HUES6 (cell line): ENCODE results near the gene PRAMEF7.
"Not testable (repeated sequence)": the region's sequence is repeated elsewhere in the genome, so short reads cannot be mapped to it uniquely, and the experiment has no call there.

ENCODE experiments used
- H3K27ac ChIP-seq: 2 replicates; pipeline ENCODE4 v1.7.0; 2013; ENCODE audit warnings: low read depth, mild to moderate bottlenecking, low read length, inconsistent platforms
- H3K27me3 ChIP-seq: 2 replicates; pipeline ENCODE4 v1.6.1; 2013; ENCODE audit warnings: low read length; ENCODE audit not compliant: control insufficient read depth, insufficient read depth
- H3K36me3 ChIP-seq: 2 replicates; pipeline ENCODE4 v1.6.1; 2013; ENCODE audit warnings: low read length; ENCODE audit not compliant: control insufficient read depth, insufficient read depth
- H3K4me1 ChIP-seq: 2 replicates; pipeline ENCODE4 v1.6.1; 2013; ENCODE audit warnings: low read length; ENCODE audit not compliant: control insufficient read depth, insufficient read depth
- H3K4me3 ChIP-seq: 2 replicates; pipeline ENCODE4 v1.5.1; 2013; ENCODE audit warnings: low read depth, low read length
- H3K9ac ChIP-seq: one replicate; pipeline ENCODE4 v1.6.1; 2013; ENCODE audit warnings: mild to moderate bottlenecking, low read length
- H3K9me3 ChIP-seq: 2 replicates; pipeline ENCODE4 v1.6.1; 2013; ENCODE audit warnings: low read depth, low read length; ENCODE audit not compliant: control insufficient read depth, insufficient read depth

Gene PRAMEF7

DNA sequence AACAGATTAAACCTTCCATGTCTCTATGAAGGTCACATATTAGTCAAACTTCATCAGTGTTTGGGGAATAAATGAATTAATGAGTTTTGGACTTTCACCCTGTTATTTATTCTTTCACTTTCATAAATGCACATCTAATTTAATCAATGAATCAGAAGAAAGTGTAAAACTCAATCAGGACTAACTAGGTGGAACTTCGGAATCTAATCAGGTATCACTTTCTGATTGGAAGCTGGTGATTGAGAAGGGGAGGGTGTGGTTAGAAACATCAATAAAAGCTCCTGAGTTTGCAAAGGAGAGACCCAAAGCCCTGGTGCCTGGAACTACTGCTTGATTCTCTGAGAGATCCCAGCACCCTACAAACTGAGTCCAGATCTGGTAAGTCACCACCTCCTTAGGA, at the start of gene PRAMEF7:
PRAMEF7 (plus strand) TSS at position 301 of the 400 bp plus-strand sequence. CDS start 1,083 bp downstream, outside the sequence.
- not testable (repeated sequence) for H3K27me3 ChIP-seq, H3K4me3 ChIP-seq

DNA sequence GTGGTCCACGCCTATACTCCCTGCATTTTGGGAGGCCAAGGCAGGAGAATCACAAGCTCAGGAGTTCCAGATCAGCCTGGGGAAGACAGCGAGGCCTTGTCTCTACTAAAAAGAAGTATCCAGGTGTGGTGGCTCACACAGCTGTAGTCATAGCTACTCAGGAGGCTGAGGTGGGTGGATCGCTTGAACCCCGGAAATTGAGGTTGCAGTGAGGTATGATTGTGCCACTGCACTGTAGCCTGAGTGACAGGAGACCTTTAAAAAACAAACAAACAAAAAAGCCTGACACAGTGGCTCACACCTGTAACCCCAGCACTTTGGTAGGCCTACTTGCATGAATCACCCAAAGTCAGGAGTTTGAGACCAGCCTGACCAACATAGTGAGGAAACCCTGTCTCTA, 38.0 kb upstream of the PRAMEF7 start:
- not testable (repeated sequence) for H3K4me1 ChIP-seq, H3K36me3 ChIP-seq, H3K27ac ChIP-seq, H3K9me3 ChIP-seq, H3K4me3 ChIP-seq, H3K9ac ChIP-seq, H3K27me3 ChIP-seq

More for the DNA sequence above, at the start of gene PRAMEF7:
- not testable (repeated sequence) for H3K9ac ChIP-seq, H3K9me3 ChIP-seq, H3K4me1 ChIP-seq, H3K27ac ChIP-seq, H3K36me3 ChIP-seq

DNA sequence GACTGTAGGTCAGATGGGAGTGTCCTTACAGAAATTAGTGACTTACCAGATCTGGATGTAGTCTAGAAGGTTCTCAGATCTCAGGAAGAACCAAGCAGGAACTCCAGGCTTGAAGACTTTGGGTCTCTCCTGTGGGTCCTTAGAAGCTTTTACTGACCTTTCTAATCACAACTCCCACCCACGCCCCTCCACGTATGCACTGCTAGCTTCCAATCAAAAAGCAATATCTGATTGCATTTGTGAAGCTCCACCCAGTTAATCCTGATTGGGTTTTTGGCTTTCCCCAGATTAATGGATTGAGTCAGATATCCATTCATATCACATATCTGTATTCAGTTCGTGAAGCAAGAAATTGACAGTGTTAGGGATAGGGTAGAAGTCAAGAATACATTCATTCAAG, 30.3 kb upstream of the PRAMEF7 start, which contains the start of gene PRAMEF4:
PRAMEF4 (minus strand) TSS at position 101 of the 400 bp plus-strand sequence. CDS start 2,807 bp downstream, outside the sequence.
- H3K27ac ChIP-seq, H3K9ac ChIP-seq, H3K27me3 ChIP-seq, H3K36me3 ChIP-seq, H3K4me1 ChIP-seq, H3K4me3 ChIP-seq, H3K9me3 ChIP-seq: not testable (repeated sequence)

DNA sequence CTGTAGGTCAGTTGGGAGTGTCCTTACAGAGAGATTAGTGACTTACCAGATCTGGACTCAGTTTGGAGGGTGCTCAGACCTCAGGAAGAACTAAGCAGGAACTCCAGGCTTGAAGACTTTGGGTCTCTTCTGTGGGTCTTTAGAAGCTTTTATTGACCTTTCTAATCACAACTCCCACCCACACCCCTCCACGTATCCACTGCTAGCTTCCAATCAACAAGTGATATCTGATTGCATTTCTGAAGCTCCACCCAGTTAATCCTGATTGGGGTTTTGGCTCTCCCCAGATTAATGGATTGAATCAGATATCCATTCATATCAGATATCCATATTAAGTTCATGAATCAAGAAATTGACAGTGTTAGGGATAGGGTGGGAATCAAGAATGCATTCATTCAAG, 18.2 kb upstream of the PRAMEF7 start, which contains the start of gene PRAMEF10:
PRAMEF10 (minus strand) TSS at position 101 of the 400 bp plus-strand sequence. CDS start 2,423 bp downstream, outside the sequence.
- H3K36me3 ChIP-seq, H3K4me3 ChIP-seq, H3K9me3 ChIP-seq, H3K4me1 ChIP-seq, H3K27me3 ChIP-seq, H3K27ac ChIP-seq, H3K9ac ChIP-seq: not testable (repeated sequence)

DNA sequence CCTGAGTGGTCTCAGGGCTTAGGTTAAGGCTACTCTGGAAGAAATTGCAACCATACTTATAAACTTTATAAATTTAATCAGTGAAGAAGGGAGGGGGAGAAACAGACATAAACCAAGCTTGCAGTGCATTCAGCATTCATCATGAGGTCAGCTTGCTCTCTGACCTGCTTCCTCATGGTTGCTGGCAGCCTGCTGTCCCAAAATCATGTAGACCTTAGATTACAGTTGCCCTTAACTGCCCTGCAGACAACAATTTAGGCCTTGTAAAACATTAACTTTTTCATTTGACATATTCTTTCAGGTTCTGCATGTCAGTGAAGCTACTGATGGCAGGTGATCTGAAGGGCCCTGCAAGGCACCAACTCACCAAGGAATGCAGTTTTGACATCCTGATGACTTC, 17.2 kb upstream of the PRAMEF7 start:
- not testable (repeated sequence) for H3K27ac ChIP-seq, H3K9ac ChIP-seq, H3K4me3 ChIP-seq, H3K36me3 ChIP-seq, H3K9me3 ChIP-seq, H3K27me3 ChIP-seq, H3K4me1 ChIP-seq

DNA sequence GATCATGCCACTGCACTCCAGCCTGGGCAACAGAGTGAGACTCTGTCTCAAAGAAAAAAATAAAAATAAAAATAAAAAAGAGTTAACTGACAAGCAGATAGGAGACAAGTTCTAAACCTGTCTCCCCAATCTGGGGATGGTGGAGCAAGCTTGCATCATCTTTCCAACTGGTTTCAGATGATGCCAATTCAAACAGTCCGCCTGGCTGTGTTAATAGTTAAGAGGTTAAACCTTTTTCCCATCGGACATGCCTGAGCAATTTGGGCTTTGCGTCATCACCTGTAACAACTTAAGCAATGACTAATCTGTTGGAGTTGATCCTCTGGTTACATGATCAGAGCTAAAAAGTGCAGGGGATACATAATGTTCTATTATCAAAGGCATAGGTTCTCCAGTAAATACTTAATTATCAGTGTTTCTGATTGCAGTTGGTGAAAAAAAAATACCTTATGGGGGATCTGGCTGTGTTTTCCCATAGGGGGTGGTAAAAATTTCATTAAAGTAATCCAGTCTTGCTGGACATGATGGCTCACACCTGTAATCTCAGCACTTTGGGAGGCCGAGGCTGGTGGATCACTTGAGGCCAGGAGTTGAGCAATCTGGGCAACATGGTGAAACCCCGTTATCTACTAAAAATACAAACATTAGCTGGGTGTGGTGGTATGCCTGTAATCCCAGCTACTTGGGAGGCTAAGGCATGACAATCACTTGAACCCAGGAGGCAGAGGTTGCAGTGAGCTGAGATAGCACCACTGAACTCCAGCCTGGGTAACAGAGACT, 12.4 kb upstream of the PRAMEF7 start:
- not testable (repeated sequence) for H3K27me3 ChIP-seq, H3K27ac ChIP-seq, H3K9ac ChIP-seq, H3K36me3 ChIP-seq, H3K4me3 ChIP-seq, H3K9me3 ChIP-seq, H3K4me1 ChIP-seq

DNA sequence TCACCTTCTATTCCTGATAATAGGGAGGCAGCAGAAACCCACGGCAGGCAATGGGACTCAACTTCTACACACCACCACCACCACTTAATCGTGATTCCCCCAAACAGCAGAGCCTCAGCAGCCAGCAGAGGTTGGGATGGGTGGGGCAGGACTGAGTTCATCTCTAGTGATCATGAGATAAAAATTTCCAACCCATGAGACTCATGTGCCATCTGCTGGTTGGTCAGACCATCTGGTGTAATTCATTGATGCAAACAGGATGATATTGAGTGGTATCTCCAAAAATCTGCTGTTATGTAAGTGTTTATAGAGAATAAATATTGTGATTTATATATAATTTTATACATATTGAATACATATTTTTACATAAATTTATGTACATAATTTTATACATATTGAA, 5.3 kb downstream of the PRAMEF7 start:
- H3K9ac ChIP-seq, H3K27ac ChIP-seq, H3K36me3 ChIP-seq, H3K4me1 ChIP-seq, H3K4me3 ChIP-seq, H3K9me3 ChIP-seq, H3K27me3 ChIP-seq: not testable (repeated sequence)

DNA sequence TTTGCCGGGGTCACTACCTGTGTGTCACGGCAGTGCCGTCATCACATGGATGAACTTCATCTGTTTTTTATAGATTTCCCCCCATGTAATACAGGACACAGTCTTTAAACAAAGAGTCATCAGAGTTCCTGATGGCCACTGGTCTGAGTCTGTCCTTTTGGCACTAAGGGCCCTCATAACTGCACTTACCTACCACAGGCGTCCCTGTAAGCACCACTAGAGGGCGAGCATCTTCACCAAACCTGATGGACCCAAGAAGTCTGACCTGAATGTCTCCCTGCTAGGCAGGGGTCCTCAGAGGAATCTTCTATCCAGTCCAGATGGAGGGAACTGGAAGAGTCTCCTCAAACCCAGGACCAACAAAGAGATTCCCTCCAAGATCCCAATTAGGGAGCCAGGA, 8.0 kb downstream of the PRAMEF7 start:
- not testable (repeated sequence) for H3K27ac ChIP-seq, H3K27me3 ChIP-seq, H3K36me3 ChIP-seq, H3K9me3 ChIP-seq, H3K4me3 ChIP-seq, H3K9ac ChIP-seq, H3K4me1 ChIP-seq

DNA sequence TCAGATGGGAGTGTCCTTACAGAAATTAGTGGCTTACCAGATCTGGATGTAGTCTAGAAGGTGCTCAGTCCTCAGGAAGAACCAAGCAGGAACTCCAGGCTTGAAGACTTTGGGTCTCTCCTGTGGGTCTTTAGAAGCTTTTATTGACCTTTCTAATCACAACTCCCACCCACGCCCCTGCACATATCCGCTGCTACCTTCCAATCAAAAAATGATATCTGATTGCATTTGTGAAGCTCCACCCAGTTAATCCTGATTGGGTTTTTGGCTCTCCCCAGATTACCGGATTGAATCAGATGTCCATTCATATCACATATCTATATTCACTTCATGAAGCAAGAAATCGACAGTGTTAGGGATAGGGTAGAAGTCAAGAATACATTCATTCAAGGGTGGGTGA, 31.1 kb downstream of the PRAMEF7 start, which contains the start of gene PRAMEF6:
PRAMEF6 (minus strand) TSS at position 101 of the 400 bp plus-strand sequence. CDS start 5,062 bp downstream, outside the sequence.
- not testable (repeated sequence) for H3K9me3 ChIP-seq, H3K4me1 ChIP-seq, H3K27ac ChIP-seq, H3K9ac ChIP-seq, H3K36me3 ChIP-seq, H3K4me3 ChIP-seq, H3K27me3 ChIP-seq
